Upper lobe of right lung (tissue), 1 donor: ENCODE results near the gene UCHL5. TPM values are rescaled to one million over a fixed set of nuclear protein-coding genes. Genes with fewer than 3 reads are reported as not detected.

ENCODE experiments used
- ATAC-seq: fragments of 200-7000 bp; cut with Tn5 transposase; one replicate; pipeline ENCODE4 v1.9.1; 2020; ENCODE audit warnings: mild to moderate bottlenecking, moderate library complexity
- DNase-seq: peaks from one replicate; pipeline ENCODE4 v3.0.0-alpha.2; 2020
- H3K27ac ChIP-seq: fragments of 200-600 bp; one replicate; pipeline ENCODE4 v1.8.0; 2022
- H3K27me3 ChIP-seq: fragments of 200-600 bp; one replicate; pipeline ENCODE4 v1.8.0; 2022; ENCODE audit warnings: mild to moderate bottlenecking
- H3K36me3 ChIP-seq: fragments of 200-600 bp; one replicate; pipeline ENCODE4 v1.8.0; 2022
- H3K4me1 ChIP-seq: fragments of 200-600 bp; one replicate; pipeline ENCODE4 v1.8.0; 2022
- H3K4me3 ChIP-seq: fragments of 200-600 bp; one replicate; pipeline ENCODE4 v1.8.0; 2022; ENCODE audit warnings: mild to moderate bottlenecking
- H3K9me3 ChIP-seq: fragments of 200-600 bp; one replicate; pipeline ENCODE4 v1.8.0; 2022
- CTCF ChIP-seq: fragments of 200-600 bp; IDR thresholded peaks from one replicate; pipeline ENCODE4 v1.8.0; 2022; ENCODE audit warnings: antibody characterized with exemption
- intact Hi-C: fragments of 100-400 bp; cut with DNase I; formaldehyde crosslinking; loops from one replicate; pipeline ENCODE4 v1.11.0; 2022
- total RNA-seq: library from RNA; stranded (reverse); fragmentation: NEBNext Ultra II Directional; extraction: Animal tissue kit (Norgen Biotek cat#: 25700); gene quantifications from one replicate; pipeline ENCODE4 v1.2.1, GENCODE V29; 2021
- donor health status: DM: no; HTN: yes; CAD: no; lungs with severe emphysema.

Gene UCHL5
- total RNA-seq, 1 donor from 2014 or later, result 23.8 TPM

GRCh38 chr1:193086342-193086741 is 27.2 kb upstream of the UCHL5 start:
- no peaks in the 10 kb centered on the region for H3K4me1 ChIP-seq
- no peaks in the 10 kb centered on the region for H3K27me3 ChIP-seq
- no peak for DNase-seq
- no peak for TF ChIP-seq CTCF
- no peak overlapping the region for H3K4me3 ChIP-seq
- intact Hi-C loops, result no loop called here
- no peak overlapping the region for H3K27ac ChIP-seq
- ATAC-seq, result no peak
- no peaks in the 10 kb centered on the region for H3K9me3 ChIP-seq
- H3K36me3 ChIP-seq, result peaks cover 47% of the 10 kb centered on the region

GRCh38 chr1:193085263-193085662 is 26.1 kb upstream of the UCHL5 start:
- DNase-seq, result no peak
- no peak for TF ChIP-seq CTCF
- peaks cover 52% of the 10 kb centered on the region for H3K36me3 ChIP-seq

GRCh38 chr1:193083365-193084088 is 24.4 kb upstream of the UCHL5 start:
- ATAC-seq (no peak), DNase-seq (no peak)
- H3K36me3 ChIP-seq, result peaks cover 64% of the 10 kb centered on the region
- no peaks in the 10 kb centered on the region for H3K4me1 ChIP-seq
- no peaks in the 10 kb centered on the region for H3K27me3 ChIP-seq
- no peak overlapping the region for H3K27ac ChIP-seq
- no peak overlapping the region for H3K4me3 ChIP-seq
- TF ChIP-seq CTCF, result no peak
- no peaks in the 10 kb centered on the region for H3K9me3 ChIP-seq
- intact Hi-C loops, result no loop called here

More at GRCh38 chr1:193085263-193085662, 26.1 kb upstream of the UCHL5 start:
- no peaks in the 10 kb centered on the region for H3K4me1 ChIP-seq
- ATAC-seq, result no peak
- H3K4me3 ChIP-seq, result no peak overlapping the region
- intact Hi-C loops, result no loop called here
- H3K27ac ChIP-seq, result no peak overlapping the region
- no peaks in the 10 kb centered on the region for H3K27me3 ChIP-seq
- no peaks in the 10 kb centered on the region for H3K9me3 ChIP-seq

DNA sequence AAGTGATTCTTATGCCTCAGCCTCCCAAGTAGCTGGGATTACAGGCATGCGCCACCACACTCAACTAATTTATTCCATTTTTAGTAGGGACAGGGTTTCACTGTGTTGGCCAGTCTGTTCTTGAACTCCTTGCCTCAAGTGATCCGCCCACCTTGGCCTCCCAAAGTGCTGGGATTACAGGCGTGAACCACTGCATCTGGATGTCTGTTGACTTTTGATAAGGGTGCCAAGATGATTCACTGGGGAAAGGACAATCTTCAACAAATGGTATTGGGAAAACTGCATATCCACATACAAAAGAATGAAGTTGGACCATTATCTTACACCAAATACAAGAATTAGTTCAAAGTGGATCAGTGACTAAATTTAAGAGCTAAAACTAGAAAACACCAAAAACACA is 20.0 kb upstream of the UCHL5 start:
- ATAC-seq, result no peak
- no peak overlapping the region for H3K27ac ChIP-seq
- TF ChIP-seq CTCF, result no peak
- H3K4me3 ChIP-seq, result no peak overlapping the region
- no peaks in the 10 kb centered on the region for H3K4me1 ChIP-seq
- intact Hi-C loops, result no loop called here
- H3K9me3 ChIP-seq, result no peaks in the 10 kb centered on the region
- no peaks in the 10 kb centered on the region for H3K27me3 ChIP-seq
- H3K36me3 ChIP-seq, result peaks cover 63% of the 10 kb centered on the region
- DNase-seq, result no peak

- H3K36me3 ChIP-seq, result peaks cover 51% of the 10 kb centered on the region
- H3K4me1 ChIP-seq, result no peaks in the 10 kb centered on the region
- no peaks in the 10 kb centered on the region for H3K9me3 ChIP-seq
- no peak for ATAC-seq
- no peaks in the 10 kb centered on the region for H3K27me3 ChIP-seq
- no peak overlapping the region for H3K4me3 ChIP-seq
- TF ChIP-seq CTCF, result no peak
- H3K27ac ChIP-seq, result no peak overlapping the region
- intact Hi-C loops, result no loop called here
- no peak for DNase-seq
Measured at GRCh38 chr1:193077991-193078390, 18.8 kb upstream of the UCHL5 start.

DNA sequence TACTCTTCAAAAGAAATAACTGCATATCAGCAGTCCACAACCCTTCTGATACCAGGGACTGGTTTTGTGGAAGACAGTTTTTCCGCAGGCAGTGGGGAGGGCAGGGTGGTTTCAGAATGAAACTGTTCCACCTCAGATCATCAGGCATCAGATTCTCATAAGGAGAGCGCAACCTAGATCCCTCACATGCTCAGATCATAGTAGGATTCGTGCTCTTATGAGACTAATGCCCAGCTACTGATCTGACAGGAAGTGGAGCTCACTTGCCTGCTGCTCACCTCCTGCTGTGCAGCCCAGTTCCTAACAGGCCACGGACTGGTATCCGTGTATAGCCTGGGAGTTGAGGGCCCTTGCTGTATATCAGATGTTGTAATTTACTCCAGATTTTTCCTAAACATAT is 11.8 kb upstream of the UCHL5 start:
- no peak for DNase-seq
- Histone ChIP-seq H3K27ac (no peak overlapping the region), H3K4me1 (no peaks in the 10 kb centered on the region), H3K9me3 (no peaks in the 10 kb centered on the region), H3K36me3 (peaks cover 6% of the 10 kb centered on the region), H3K27me3 (no peaks in the 10 kb centered on the region), H3K4me3 (no peak overlapping the region)
- intact Hi-C loops, result no loop called here
- TF ChIP-seq CTCF, result no peak
- no peak for ATAC-seq
